A549 (cell line): ENCODE measurements around the gene DUS4L.

ENCODE experiments used
- CBX2 ChIP-seq: fragments of 200-600 bp; sonication (generic); IDR thresholded peaks from 2 replicates; pipeline ENCODE4 v1.6.1; 2016; ENCODE audit warnings: low read depth, mild to moderate bottlenecking, borderline replicate concordance
- CHD2 ChIP-seq: fragments of 150-350 bp; IDR thresholded peaks from 2 replicates; pipeline ENCODE4 v1.6.1; 2014; ENCODE audit warnings: low read length; ENCODE audit not compliant: partially characterized antibody
- CTCF ChIP-seq: fragments of >200 bp; sonication (Bioruptor Twin); formaldehyde crosslinking; IDR thresholded peaks from 3 replicates; pipeline ENCODE4 v1.5.1; 2016
- EP300 ChIP-seq, 2 experiments: fragments of >200 bp; sonication (Bioruptor Twin); formaldehyde crosslinking; IDR thresholded peaks; 2 replicates in 1 of 2; 3 replicates in 1 of 2; pipeline ENCODE4 v1.6.1; 2016 to 2017
- ESRRA ChIP-seq: fragments of 150-350 bp; IDR thresholded peaks from 2 replicates; pipeline ENCODE4 v1.6.1; 2014; ENCODE audit warnings: mild to moderate bottlenecking, low read length, borderline replicate concordance
- JUNB ChIP-seq: fragments of >200 bp; sonication (Bioruptor Twin); formaldehyde crosslinking; IDR thresholded peaks from 2 replicates; pipeline ENCODE4 v1.6.1; 2016
- KDM5A ChIP-seq: fragments of 200-600 bp; sonication (generic); IDR thresholded peaks from 2 replicates; pipeline ENCODE4 v1.6.1; 2016; ENCODE audit warnings: antibody characterized with exemption, mild to moderate bottlenecking
- MYC ChIP-seq: IDR thresholded peaks from 2 replicates; pipeline ENCODE4 v1.6.1; 2012; ENCODE audit warnings: mild to moderate bottlenecking, inconsistent platforms, low read length, improper control_type of control experiment, borderline replicate concordance
- POLR2A ChIP-seq: IDR thresholded peaks from 2 replicates; pipeline ENCODE4 v1.6.1; 2012; ENCODE audit warnings: mild to moderate bottlenecking, low read length
- RAD21 ChIP-seq, 2 experiments: fragments of >200 bp in 1 of 2; sonication (Bioruptor Twin) in 1 of 2; formaldehyde crosslinking in 1 of 2; IDR thresholded peaks in 1 of 2; conservative IDR thresholded peaks in 1 of 2; 2 replicates in 1 of 2; 3 replicates in 1 of 2; pipeline ENCODE4 v1.6.1; 2012 to 2018; ENCODE audit warnings: inconsistent platforms in 1 of 2
- RCOR1 ChIP-seq: fragments of 150-350 bp; IDR thresholded peaks from 2 replicates; pipeline ENCODE4 v1.6.1; 2014; ENCODE audit warnings: antibody characterized with exemption, low read length, low read depth
- SMC3 ChIP-seq: fragments of >200 bp; sonication (Bioruptor Twin); formaldehyde crosslinking; IDR thresholded peaks from 3 replicates; pipeline ENCODE4 v1.6.1; 2018; ENCODE audit warnings: inconsistent platforms
- USF2 ChIP-seq: fragments of 450-650 bp; IDR thresholded peaks from 2 replicates; pipeline ENCODE4 v1.6.1; 2014; ENCODE audit warnings: antibody characterized with exemption
- TF ChIP-seq, protein P1 (sequence below): IDR thresholded peaks from 2 replicates; pipeline ENCODE4 v1.6.1; 2012

GRCh38 chr7:107551936-107552335, 11.8 kb upstream of the DUS4L start:
- TF ChIP-seq CHD2 (no peak), KDM5A (no peak), CBX2 (no peak), SMC3 (no peak), JUNB (no peak), CTCF (no peak), ESRRA (no peak), POLR2A (no peak), RAD21 (conservative IDR thresholded peaks at IDR 0.05 in 1 of 2, IDR thresholded peaks at IDR 0.05 in 1 of 2) (no peak), USF2 (no peak), EP300 (IDR thresholded peaks at IDR 0.05) (no peak), RCOR1 (no peak), MYC (no peak)
- TF ChIP-seq, protein P1, sequence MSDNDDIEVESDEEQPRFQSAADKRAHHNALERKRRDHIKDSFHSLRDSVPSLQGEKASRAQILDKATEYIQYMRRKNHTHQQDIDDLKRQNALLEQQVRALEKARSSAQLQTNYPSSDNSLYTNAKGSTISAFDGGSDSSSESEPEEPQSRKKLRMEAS = no peak
